ENCODE results near the gene CHPF.

Gene CHPF

GRCh38 chr2:219499555-219499954 lies 44.1 kb downstream of the CHPF start:
- Histone ChIP-seq H3K4me1 (ENCODE audit: insufficient read depth, low read length) (peaks cover 34% of the 10 kb centered on the region), H3K36me3 (ENCODE audit: insufficient read depth, low read length) (peaks cover 6% of the 10 kb centered on the region), H3K9ac (ENCODE audit: low read depth, low read length) (peak overlapping the region; percentile 91), H3K9me3 (ENCODE audit: control insufficient read depth, insufficient read depth, low read length) (no peaks in the 10 kb centered on the region)

GRCh38 chr2:219499058-219499307 lies 44.6 kb downstream of the CHPF start:
- Histone ChIP-seq H3K9me3 (ENCODE audit: control insufficient read depth, insufficient read depth, low read length) (no peaks in the 10 kb centered on the region), H3K4me1 (ENCODE audit: insufficient read depth, low read length) (peaks cover 34% of the 10 kb centered on the region), H3K9ac (ENCODE audit: low read depth, low read length) (peak overlapping the region; percentile 91), H3K36me3 (ENCODE audit: insufficient read depth, low read length) (peaks cover under 1% of the 10 kb centered on the region)

GRCh38 chr2:219498280-219499057 lies 45.1 kb downstream of the CHPF start, which contains the start of gene GMPPA:
TSS of gene GMPPA (plus strand) at chr2:219498891. CDS start at chr2:219499976, 1,085 bp downstream.
- H3K4me1 ChIP-seq (ENCODE audit: insufficient read depth, low read length) = peaks cover 34% of the 10 kb centered on the region
- peak within 1 kb of the TSS; percentile 91 for H3K9ac ChIP-seq (ENCODE audit: low read depth, low read length)
- no peaks in the 10 kb centered on the region for H3K9me3 ChIP-seq (ENCODE audit: control insufficient read depth, insufficient read depth, low read length)

GRCh38 chr2:219497495-219498279 lies 45.9 kb downstream of the CHPF start:
- peak overlapping the region; percentile 91; the same call in 1 of the 2 replicates for H3K9ac ChIP-seq (ENCODE audit: low read depth, low read length)
- H3K4me1 ChIP-seq (ENCODE audit: insufficient read depth, low read length) = peaks cover 34% of the 10 kb centered on the region
- no peaks in the 10 kb centered on the region for H3K9me3 ChIP-seq (ENCODE audit: control insufficient read depth, insufficient read depth, low read length)
- no peaks in the 10 kb centered on the region; the same call in 1 of the 2 replicates for H3K36me3 ChIP-seq (ENCODE audit: insufficient read depth, low read length)

More at GRCh38 chr2:219498280-219499057, 45.1 kb downstream of the CHPF start, which contains the start of gene GMPPA:
- no peaks in the 10 kb centered on the region; the same call in 1 of the 2 replicates for H3K36me3 ChIP-seq (ENCODE audit: insufficient read depth, low read length)

GRCh38 chr2:219496825-219497494 lies 46.6 kb downstream of the CHPF start:
- Histone ChIP-seq H3K9ac (ENCODE audit: low read depth, low read length) (peak overlapping the region; percentile 91; the same call in 1 of the 2 replicates), H3K4me1 (ENCODE audit: insufficient read depth, low read length) (peaks cover 27% of the 10 kb centered on the region), H3K9me3 (ENCODE audit: control insufficient read depth, insufficient read depth, low read length) (no peaks in the 10 kb centered on the region), H3K36me3 (ENCODE audit: insufficient read depth, low read length) (no peaks in the 10 kb centered on the region; the same call in 1 of the 2 replicates)

GRCh38 chr2:219496247-219496824 lies 47.3 kb downstream of the CHPF start:
- Histone ChIP-seq H3K36me3 (ENCODE audit: insufficient read depth, low read length) (no peaks in the 10 kb centered on the region; the same call in 1 of the 2 replicates), H3K9ac (ENCODE audit: low read depth, low read length) (peak overlapping the region; percentile 91; the same call in 1 of the 2 replicates), H3K9me3 (ENCODE audit: control insufficient read depth, insufficient read depth, low read length) (no peaks in the 10 kb centered on the region), H3K4me1 (ENCODE audit: insufficient read depth, low read length) (peaks cover 22% of the 10 kb centered on the region)

GRCh38 chr2:219495531-219496122 lies 48.0 kb downstream of the CHPF start:
- no peak overlapping the region for H3K9ac ChIP-seq (ENCODE audit: low read depth, low read length)
- peaks cover 21% of the 10 kb centered on the region for H3K4me1 ChIP-seq (ENCODE audit: insufficient read depth, low read length)
- H3K9me3 ChIP-seq (ENCODE audit: control insufficient read depth, insufficient read depth, low read length) = no peaks in the 10 kb centered on the region
- no peaks in the 10 kb centered on the region for H3K36me3 ChIP-seq (ENCODE audit: insufficient read depth, low read length)

GRCh38 chr2:219494952-219495530 lies 48.6 kb downstream of the CHPF start:
- H3K36me3 ChIP-seq (ENCODE audit: insufficient read depth, low read length) = no peaks in the 10 kb centered on the region
- no peak overlapping the region for H3K9ac ChIP-seq (ENCODE audit: low read depth, low read length)
- peaks cover 15% of the 10 kb centered on the region for H3K4me1 ChIP-seq (ENCODE audit: insufficient read depth, low read length)
- H3K9me3 ChIP-seq (ENCODE audit: control insufficient read depth, insufficient read depth, low read length) = no peaks in the 10 kb centered on the region

- no peak overlapping the region for H3K9ac ChIP-seq (ENCODE audit: low read depth, low read length)
- peaks cover 6% of the 10 kb centered on the region for H3K4me1 ChIP-seq (ENCODE audit: insufficient read depth, low read length)
Measured at GRCh38 chr2:219493086-219493485, 50.5 kb downstream of the CHPF start.

GRCh38 chr2:219492575-219492974 lies 51.0 kb downstream of the CHPF start:
- Histone ChIP-seq H3K9me3 (ENCODE audit: control insufficient read depth, insufficient read depth, low read length) (no peaks in the 10 kb centered on the region), H3K4me1 (ENCODE audit: insufficient read depth, low read length) (peaks cover 6% of the 10 kb centered on the region), H3K9ac (ENCODE audit: low read depth, low read length) (no peak overlapping the region), H3K36me3 (ENCODE audit: insufficient read depth, low read length) (no peaks in the 10 kb centered on the region)

More at GRCh38 chr2:219493086-219493485, 50.5 kb downstream of the CHPF start:
- H3K36me3 ChIP-seq (ENCODE audit: insufficient read depth, low read length) = no peaks in the 10 kb centered on the region
- H3K9me3 ChIP-seq (ENCODE audit: control insufficient read depth, insufficient read depth, low read length) = no peaks in the 10 kb centered on the region

- Histone ChIP-seq H3K9ac (ENCODE audit: low read depth, low read length) (no peak overlapping the region), H3K36me3 (ENCODE audit: insufficient read depth, low read length) (no peaks in the 10 kb centered on the region), H3K4me1 (ENCODE audit: insufficient read depth, low read length) (peaks cover 13% of the 10 kb centered on the region), H3K9me3 (ENCODE audit: control insufficient read depth, insufficient read depth, low read length) (no peaks in the 10 kb centered on the region)
Measured at GRCh38 chr2:219491278-219491963, 52.2 kb downstream of the CHPF start.

GRCh38 chr2:219490600-219491130 lies 52.9 kb downstream of the CHPF start:
- no peaks in the 10 kb centered on the region for H3K36me3 ChIP-seq (ENCODE audit: insufficient read depth, low read length)
- no peak overlapping the region for H3K9ac ChIP-seq (ENCODE audit: low read depth, low read length)
- peaks cover 16% of the 10 kb centered on the region for H3K4me1 ChIP-seq (ENCODE audit: insufficient read depth, low read length)
- no peaks in the 10 kb centered on the region for H3K9me3 ChIP-seq (ENCODE audit: control insufficient read depth, insufficient read depth, low read length)

- no peaks in the 10 kb centered on the region for H3K9me3 ChIP-seq (ENCODE audit: control insufficient read depth, insufficient read depth, low read length)
Measured at GRCh38 chr2:219490186-219490585, 53.4 kb downstream of the CHPF start.

More at GRCh38 chr2:219490186-219490585, 53.4 kb downstream of the CHPF start:
- Histone ChIP-seq H3K9ac (ENCODE audit: low read depth, low read length) (no peak overlapping the region), H3K36me3 (ENCODE audit: insufficient read depth, low read length) (no peaks in the 10 kb centered on the region), H3K4me1 (ENCODE audit: insufficient read depth, low read length) (peaks cover 19% of the 10 kb centered on the region)

Measured in ES-I3 (cell line).